GM21390 (cell line): ENCODE data around the gene AUTS2.

Source experiments
- ATAC-seq: cut with Tn5 transposase; IDR thresholded peaks from one replicate; pipeline ENCODE4 v1.9.1; 2021; ENCODE audit not compliant: unreplicated experiment

Gene AUTS2

DNA sequence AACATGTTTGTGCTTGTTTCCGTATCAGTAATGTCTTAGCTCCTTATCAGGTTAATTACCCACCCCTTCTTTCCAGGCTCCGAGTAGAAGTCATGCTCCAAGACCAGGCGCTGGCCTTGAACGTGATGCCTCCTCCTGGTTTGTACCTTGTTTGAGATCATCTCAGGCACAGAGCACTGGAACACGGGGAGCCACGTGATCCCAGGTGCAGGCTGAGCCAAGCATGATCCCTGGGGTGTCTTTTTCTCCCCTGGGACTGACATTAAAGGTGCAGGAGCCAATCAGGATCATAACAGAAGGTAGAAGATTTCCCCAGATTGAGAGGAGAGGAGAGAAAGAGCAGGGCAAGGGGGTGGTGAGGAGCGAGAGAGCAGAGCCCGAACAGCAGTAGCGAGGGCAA is 907.6 kb downstream of the AUTS2 start:
- ATAC-seq: no peak

DNA sequence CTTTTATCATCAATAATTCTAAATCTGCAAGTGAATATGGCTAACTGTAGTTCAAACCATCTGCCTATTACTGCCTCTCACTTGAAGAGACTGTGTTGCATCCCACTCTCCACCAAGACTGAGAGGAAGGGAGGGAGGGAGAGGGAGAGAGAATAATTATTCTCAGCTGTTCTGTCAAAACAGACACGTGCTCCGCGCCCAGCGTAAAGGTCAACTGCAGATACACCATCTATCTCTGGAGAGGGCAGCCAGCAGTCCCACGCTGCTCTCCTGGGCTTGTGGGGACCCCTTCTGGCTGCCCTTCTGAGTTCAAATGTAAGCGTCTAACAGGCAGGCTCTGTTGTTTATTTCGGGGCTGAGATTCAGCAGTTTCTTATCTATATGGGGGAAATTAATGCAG is 908.2 kb downstream of the AUTS2 start:
- no peak for ATAC-seq

DNA sequence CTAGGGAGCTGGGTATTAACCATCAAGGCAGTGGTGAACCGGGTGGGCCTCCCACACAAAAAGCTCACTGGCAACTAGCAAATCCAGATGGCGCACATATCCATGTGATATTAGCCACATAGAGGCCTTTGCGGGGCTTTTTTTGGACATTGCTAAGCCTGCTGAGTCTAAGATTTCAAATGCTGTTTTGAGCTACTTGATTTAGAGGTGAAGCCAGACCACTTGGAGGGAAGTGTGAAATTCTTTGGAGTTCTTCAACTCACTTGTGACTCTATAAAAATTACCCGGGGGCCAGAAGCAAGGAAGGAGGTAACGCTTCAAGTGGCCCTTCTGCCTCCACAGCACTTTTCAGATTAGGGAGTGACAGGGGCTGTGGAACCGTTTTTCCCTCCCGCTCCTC is 913.9 kb downstream of the AUTS2 start:
- no peak for ATAC-seq

DNA sequence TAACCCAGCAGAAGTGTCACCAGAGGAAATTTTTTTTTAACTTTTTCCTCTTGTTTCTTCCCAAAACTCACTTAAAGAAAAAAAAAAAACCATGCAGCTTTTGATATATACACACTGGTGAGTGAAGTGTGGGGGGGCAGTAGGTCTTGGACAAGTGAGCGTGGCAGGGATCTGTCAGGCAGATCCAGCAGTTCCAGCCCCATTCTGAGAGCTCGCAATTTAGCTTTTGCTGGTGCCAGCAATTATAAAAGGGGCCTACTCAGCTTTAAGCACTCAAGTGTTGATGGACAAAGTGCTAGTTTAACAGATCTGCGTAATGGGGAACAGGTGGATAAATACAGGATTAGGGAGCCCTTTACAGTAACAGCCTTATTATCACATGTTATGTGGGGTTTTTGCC is 914.5 kb downstream of the AUTS2 start:
- ATAC-seq: no peak

GRCh38 chr7:70520611-70521010 is 922.3 kb downstream of the AUTS2 start:
- ATAC-seq: no peak

- ATAC-seq: no peak
Observed at GRCh38 chr7:70523249-70523988, 925.1 kb downstream of the AUTS2 start.

GRCh38 chr7:70523989-70524351 is 925.7 kb downstream of the AUTS2 start:
- ATAC-seq: no peak

GRCh38 chr7:70525991-70526390 is 927.7 kb downstream of the AUTS2 start:
- ATAC-seq: no peak

- no peak for ATAC-seq
Observed at GRCh38 chr7:70527520-70528115, 929.3 kb downstream of the AUTS2 start.

DNA sequence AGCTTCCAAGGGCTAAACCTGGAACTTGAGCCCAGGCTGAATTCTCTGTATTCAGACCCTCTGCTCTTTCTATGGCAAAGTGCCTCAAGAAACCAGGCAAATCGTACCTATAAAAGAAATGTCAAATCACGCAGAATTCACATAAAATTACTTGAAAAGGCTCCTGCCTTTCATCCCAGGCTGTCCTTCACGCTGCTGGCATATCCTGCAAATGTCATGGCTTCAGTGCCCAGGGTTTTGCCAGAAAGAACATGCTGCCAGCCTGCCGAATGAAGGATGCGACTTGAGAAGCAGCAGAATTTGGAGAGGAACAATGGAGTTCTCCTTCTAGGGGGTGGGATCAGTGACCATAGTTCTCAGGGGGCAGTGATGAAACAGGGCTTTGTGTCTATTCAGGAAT is 931.2 kb downstream of the AUTS2 start:
- ATAC-seq: no peak

DNA sequence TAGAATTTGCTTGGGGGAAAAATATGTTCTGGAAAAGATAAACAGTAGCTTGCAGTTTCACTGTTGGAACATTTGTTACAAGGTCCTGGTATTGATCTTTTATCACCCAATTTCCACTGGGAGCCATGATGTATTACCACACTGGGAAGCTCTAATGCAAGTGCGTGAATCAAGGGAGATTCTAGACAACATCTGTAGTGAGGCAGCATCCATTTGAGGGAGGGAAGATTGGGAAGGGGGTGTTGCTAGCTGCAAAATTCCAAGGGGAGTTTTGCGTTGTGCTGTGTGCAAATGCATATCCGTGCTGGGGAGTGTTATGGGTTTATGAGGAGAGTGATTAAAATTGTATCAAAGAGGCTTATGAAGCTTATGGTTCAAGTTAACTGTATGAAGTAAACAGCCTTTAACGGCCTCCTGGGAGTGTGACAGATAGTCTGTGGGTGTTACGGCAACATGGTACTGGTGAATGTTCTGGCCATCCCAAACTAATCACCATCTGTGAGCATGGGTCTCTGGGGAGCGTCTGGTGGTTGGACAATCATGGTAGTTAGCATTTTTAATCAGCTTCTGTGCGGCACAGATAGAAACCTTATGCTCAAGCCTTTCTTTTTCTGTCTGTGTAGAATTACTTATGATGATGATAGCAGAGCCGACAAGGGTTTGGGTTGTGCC is 931.8 kb downstream of the AUTS2 start:
- no peak for ATAC-seq

DNA sequence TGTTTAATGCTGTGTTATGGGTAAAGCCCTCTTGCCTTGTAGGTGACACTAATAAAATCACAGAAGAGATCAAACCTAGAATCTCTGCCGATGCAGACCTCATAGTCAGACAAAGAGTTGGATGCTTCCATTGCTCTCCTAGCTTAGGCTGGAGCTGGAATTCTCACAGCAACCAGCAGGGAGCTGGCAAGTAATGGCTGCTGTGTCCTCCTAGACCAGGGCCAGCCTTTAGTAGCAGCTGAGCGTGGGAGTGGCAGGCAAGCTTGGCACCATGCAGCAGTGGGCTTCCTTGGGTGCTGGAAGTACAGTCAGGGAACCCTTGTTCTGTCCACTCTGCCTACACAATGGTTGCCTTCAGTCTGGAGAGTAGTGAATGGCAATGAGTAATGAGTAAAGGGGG is 935.3 kb downstream of the AUTS2 start:
- no peak for ATAC-seq

DNA sequence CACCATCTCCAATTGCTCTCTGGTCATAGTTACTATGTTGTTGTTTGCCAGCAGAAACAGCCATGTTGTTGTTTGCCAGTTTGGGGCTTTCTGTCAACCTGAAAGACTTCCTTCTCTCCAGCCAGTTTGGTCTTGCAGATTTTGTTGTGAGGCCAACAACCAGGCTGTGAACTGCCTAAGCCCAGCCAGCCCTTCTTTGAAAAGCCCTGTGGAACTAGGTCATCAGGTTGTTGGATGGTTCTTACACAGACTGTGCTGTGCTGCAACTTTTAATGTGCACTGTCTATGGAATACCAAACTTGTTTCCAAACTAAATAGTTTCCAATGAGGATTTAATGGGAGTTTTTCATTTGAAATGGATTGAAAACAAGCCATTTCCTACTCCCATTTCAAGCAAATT is 940.9 kb downstream of the AUTS2 start:
- no peak for ATAC-seq

DNA sequence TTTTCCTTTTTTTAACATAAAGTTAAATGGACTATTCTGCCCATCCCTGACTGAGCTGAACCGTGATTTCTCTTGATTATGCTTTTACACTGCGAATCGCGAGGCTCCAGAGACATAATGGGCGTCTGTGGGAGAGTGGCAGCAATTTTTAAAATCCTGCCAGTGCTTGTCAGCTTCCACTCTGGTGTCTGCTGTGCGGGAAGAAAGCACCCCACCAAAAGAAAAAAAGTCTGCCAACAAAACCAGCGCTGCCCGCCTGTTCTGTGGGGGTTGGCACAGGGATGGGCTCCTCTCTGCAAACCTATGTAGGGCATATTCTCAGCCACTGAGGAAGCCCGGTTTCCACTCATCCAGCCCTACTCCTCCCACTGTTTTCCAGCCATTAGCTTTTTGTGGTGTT is 941.3 kb downstream of the AUTS2 start:
- no peak for ATAC-seq

DNA sequence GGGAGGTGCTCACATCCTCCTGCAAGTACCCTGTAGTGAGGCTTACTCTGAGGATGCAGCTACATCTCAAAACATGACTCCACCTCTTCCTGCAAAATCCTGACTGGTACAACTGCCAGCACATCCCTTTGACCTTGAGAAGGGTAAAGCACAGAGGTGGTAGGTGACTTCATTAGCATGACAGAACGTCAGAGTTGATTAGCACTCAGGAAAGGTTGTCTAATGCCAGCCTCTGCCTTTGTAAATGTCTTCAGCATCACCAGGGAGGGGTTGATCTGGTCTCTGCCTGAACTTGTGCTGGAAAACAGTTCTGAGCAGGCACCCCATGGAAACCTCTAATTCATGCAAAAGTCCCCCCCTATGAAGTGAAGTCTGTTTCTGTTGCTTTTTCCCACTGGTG is 942.4 kb downstream of the AUTS2 start:
- no peak for ATAC-seq

- ATAC-seq: no peak
Observed at GRCh38 chr7:70542750-70543376, 944.6 kb downstream of the AUTS2 start.

- no peak for ATAC-seq
Observed at GRCh38 chr7:70544016-70544415, 945.7 kb downstream of the AUTS2 start.

- no peak for ATAC-seq
Observed at GRCh38 chr7:70545214-70545613, 946.9 kb downstream of the AUTS2 start.

DNA sequence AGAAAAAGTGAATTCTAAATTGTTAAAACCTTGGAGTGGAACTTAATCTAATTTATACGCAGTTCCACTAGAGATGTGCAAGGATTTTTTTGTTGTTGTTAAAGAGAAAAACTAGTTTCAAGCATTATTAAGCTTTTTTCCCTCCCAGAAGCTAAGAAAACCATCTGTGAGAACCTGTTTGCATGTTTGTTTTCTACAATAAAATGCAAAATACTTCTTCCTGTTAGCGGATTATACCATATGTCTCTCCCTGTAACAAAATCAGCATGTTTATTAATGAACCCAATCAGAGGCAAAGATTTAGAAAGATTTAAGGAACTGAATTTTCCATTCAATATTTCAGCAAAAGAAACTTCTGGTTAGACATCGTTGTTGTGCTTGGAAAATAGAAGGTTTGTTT is 953.9 kb downstream of the AUTS2 start:
- no peak for ATAC-seq

DNA sequence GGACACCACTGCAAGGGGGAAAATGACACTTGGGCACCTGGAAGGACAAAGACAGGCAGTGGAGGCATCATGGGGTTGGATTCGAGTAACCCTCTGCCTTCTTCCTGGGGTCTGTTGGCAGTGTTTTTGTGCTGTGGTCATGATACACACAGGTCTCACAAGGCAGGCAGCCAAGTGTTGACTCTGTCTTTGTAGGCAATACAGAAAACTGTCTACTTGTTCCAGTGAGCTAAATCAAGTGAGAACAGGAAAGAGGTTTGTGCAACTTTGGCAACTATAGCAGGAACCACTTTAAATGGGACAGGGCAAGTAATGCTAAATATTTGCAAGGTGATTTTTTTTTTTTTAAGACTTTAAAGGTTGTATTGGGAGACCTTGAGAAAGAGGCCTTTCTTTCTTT is 955.1 kb downstream of the AUTS2 start:
- ATAC-seq: no peak

GRCh38 chr7:70554646-70555045 is 956.4 kb downstream of the AUTS2 start:
- ATAC-seq: no peak

GRCh38 chr7:70556761-70557160 is 958.5 kb downstream of the AUTS2 start:
- ATAC-seq: no peak
